GM12872 (cell line): ENCODE data around the gene ICAM3.

Source experiments
- TF ChIP-seq, protein P1 (sequence below): IDR thresholded peaks from 3 replicates; pipeline ENCODE4 v1.5.1; 2011; ENCODE audit warnings: low read depth, mild to moderate bottlenecking, low read length, moderate library complexity; ENCODE audit not compliant: insufficient read depth

Gene ICAM3

DNA sequence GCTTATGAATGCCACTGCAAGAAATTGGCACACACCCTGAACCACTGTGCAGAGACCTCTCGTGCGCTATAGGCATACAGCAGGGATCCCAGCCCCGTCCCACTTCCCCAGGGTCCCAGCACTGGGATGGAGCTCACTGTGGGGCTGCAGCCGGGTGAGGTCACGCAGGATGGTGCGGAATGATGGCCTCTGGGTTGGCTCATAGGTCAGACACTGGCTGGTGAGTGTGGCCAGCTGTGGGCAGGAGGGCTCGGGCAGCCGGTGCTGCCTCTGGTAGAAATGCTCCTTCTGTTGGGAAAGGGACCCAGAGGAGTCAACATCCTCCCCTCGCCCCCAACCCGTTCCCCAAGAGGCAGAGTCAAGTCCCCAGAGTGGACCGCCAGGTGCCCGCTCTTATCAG is 17.0 kb upstream of the ICAM3 start:
- TF ChIP-seq, protein P1, sequence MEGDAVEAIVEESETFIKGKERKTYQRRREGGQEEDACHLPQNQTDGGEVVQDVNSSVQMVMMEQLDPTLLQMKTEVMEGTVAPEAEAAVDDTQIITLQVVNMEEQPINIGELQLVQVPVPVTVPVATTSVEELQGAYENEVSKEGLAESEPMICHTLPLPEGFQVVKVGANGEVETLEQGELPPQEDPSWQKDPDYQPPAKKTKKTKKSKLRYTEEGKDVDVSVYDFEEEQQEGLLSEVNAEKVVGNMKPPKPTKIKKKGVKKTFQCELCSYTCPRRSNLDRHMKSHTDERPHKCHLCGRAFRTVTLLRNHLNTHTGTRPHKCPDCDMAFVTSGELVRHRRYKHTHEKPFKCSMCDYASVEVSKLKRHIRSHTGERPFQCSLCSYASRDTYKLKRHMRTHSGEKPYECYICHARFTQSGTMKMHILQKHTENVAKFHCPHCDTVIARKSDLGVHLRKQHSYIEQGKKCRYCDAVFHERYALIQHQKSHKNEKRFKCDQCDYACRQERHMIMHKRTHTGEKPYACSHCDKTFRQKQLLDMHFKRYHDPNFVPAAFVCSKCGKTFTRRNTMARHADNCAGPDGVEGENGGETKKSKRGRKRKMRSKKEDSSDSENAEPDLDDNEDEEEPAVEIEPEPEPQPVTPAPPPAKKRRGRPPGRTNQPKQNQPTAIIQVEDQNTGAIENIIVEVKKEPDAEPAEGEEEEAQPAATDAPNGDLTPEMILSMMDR: no peak

DNA sequence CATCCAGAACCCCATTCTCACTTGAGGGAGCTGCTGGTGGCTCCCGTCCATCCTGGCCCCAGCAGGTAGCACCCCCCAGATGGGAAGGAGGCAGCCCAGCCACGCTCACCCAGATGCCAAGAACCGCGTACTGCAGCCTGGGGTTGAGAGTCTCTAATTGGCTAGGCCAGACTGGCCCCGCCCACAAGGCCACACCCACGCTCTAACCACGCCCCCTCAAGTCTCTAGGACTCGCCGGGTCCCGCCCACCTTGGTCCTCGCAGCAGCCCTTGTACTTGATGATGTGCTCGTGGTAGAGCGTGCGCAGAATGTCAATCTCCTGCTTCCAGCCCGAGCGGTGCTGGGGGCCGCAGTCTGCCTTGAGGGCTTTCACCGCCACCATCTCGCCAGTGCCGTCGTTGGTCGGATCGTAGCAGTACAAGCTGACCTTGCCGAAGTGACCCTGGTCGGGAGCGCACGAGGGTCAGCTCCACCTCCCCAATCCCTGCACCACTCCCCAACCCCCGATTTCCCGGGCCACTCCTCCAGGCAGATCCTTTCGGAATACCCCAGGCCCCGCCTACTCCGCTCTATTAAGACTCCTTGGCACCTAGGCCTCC is 14.5 kb upstream of the ICAM3 start:
- TF ChIP-seq, protein P1: no peak

DNA sequence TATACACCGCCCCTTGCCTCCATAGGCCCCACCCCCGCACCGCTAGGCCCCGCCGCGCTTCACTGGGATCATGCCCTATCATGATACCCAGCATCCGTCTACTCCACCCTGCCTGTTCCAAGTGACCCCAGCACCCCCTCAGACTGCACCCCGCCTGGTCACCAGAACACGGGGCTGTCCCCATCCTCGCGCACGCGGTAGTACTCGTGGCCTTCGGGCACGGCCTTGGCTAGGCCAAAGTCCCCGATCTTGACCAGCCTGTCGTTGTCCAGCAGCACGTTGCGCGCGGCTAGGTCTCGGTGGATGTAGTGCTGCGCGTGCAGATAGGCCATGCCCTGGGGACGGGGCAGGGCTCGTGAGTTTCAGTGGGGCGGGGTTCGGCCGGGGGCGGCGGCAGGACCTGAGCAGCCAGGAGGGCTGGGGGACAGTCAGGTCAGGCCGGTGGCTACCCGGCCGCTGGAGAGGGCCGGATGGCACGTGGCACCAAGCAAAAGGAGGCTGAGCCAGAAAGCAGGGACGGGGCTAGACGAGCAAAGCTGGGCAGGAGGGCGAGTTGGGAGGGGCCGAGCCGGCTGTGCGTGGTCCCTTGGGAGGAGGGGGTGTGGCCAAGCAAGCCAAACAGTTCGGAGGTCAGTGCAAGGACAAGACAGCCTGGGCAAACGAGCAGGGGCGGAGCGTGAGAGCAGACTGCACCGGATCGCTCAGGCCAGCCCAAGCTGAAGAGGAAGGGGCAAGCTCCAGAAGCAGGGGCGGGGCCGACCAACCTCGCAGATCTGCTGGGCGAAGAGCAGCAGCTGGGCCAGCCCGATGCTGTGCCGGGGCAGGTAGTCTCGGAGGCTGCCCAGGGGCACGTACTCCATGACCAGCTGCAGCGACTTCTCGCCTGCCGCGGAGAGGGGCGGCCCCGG is 13.6 kb upstream of the ICAM3 start:
- TF ChIP-seq, protein P1: no peak

DNA sequence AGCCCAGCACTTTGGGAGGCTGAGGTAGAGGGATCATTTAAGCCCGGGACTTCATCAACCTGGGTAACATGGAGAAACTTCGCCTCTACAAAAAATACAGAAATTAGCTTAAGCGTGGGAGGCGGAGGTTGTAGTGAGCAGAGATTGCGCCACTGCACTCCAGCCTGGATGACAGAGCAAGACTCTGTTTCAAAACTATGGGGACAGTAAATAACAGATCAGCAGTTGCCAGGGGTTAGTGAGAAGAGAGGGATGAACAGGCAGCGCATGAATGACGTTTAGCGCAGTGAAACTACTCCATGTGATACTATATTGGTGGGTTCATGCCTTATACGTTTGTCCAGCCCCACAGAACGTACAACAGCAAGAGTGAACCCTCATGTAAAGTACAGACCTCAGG is 7.1 kb upstream of the ICAM3 start:
- TF ChIP-seq, protein P1: no peak

DNA sequence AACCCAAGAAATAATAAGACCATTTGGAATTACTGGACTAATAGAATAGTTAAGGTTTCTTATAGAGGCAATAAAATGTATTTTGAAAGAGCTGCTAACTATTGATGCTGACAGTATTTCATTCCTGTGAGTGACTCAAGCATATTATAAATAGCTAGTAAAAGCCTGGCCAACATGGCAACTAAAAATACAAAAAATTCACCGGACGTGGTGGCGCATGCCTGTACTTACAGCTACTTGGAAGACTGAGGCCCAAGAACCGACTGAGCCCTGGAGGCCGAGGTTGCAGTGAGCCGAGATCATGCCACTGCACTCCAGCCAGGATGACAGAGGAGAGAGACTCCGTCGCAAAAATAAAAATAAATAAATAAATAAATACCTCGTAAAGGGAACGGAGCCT is 5.4 kb upstream of the ICAM3 start:
- TF ChIP-seq, protein P1: no peak

DNA sequence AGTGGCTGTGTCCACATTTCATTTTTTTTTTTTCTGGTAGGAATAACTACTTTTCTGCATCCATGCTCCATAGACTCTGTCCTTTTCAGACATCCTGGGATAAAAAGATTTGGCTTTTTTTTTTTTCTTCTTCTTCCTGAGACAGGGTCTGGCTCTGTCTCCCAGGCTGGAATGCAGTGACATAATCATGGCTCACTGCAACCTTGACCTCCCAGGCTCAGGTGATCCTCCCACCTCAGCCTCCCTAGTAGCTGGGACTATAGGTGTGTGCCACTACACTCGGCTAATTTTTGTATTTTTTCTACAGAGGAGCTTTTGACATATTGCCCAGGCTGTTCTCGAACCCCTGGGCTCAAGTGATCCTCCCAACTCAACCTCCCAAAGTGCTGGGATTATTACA is 4.1 kb upstream of the ICAM3 start:
- TF ChIP-seq, protein P1: no peak

DNA sequence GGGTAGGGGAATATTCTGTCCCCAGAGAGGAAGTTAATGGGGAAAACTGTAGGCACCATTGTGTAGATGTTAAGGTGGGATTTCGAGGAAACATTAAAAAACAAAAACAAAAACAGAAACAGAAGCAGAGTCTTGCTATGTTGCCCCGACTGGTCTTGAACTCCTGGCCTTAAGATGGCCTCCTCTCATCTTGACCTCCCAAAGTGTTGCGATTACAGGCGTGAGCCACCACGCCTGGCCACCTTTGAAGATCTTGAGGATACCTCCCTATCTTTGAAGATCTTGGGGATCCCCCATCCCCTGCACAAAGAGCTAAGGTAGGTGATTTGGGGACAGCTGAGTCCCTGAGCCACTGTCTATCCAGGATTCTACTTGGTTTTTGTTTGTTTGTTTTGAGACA is 553 bp upstream of the ICAM3 start:
- TF ChIP-seq, protein P1: no peak
